ENCODE data around the gene CCDC112.

GRCh38 chr5:115295777-115296123 lies 704 bp downstream of the CCDC112 start:
- TF ChIP-seq CTCF (optimal IDR thresholded peaks at IDR 0.05 in 1 of 3, IDR thresholded peaks at IDR 0.05 in 1 of 3, conservative IDR thresholded peaks at IDR 0.05 in 1 of 3; ENCODE audit: extremely low read depth in 1 of 3, insufficient read depth in 2 of 3, low read length in 3 of 3) (no peak), EZH2 (IDR thresholded peaks at IDR 0.05; ENCODE audit: low read length) (no peak)

Data from keratinocyte (primary cell).